ENCODE results near the gene EEFSEC.

DNA sequence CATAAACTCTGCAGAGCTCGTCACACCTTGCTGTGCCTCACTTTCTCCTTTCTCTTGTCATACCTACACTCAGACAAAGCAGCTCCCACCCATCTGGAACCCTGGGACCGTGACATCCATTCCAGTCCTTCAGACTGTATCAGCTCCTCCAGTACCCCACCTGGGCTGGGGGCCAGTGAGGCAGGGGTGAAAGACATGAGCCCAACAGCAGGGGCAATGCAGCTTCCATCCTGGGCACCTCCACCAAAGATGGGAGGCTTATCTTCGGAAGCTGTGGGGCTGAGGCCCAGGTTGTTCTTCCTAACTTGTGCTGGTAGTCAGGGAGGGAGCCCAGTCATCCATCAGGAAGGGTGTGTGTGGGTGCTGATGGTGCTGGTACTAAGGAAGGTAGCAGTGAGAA is 109.2 kb downstream of the EEFSEC start:
- no peak for TF ChIP-seq POLR2A (IDR thresholded peaks at IDR 0.05; ENCODE audit: low read depth, low read length)
- TF ChIP-seq TAF1 (IDR thresholded peaks at IDR 0.05; ENCODE audit: borderline replicate concordance, low read depth, low read length) = no peak
- TF ChIP-seq POLR2AphosphoS5 (IDR thresholded peaks at IDR 0.05; ENCODE audit: low read depth, low read length) = no peak

All from GM12892 (cell line).